Suprapubic skin (tissue), 4 donors: ENCODE results near the gene QPCT. TPM values are rescaled to one million over a fixed set of nuclear protein-coding genes. Genes with fewer than 3 reads are reported as not detected.
"Not testable (repeated sequence)": the region's sequence is repeated elsewhere in the genome, so short reads cannot be mapped to it uniquely, and the experiment has no call there.

Experiments used
- DNase-seq, 2 donors: peaks; one replicate each; pipeline ENCODE4 v3.0.0-alpha.2; 2019; ENCODE audit warnings: low spot score in 2 of 2
- H3K27ac ChIP-seq: fragments of 200-600 bp; sonication (generic); one replicate; pipeline ENCODE4 v1.5.1; 2019
- H3K27me3 ChIP-seq: fragments of 200-600 bp; sonication (generic); one replicate; pipeline ENCODE4 v1.5.1; 2019
- H3K36me3 ChIP-seq: fragments of 200-600 bp; sonication (generic); one replicate; pipeline ENCODE4 v1.5.1; 2019
- H3K4me1 ChIP-seq: fragments of 200-600 bp; sonication (generic); one replicate; pipeline ENCODE4 v1.5.1; 2019
- H3K4me3 ChIP-seq: fragments of 200-600 bp; sonication (generic); one replicate; pipeline ENCODE4 v1.5.1; 2019; ENCODE audit warnings: mild to moderate bottlenecking
- H3K9me3 ChIP-seq: fragments of 200-600 bp; sonication (generic); one replicate; pipeline ENCODE4 v1.5.1; 2019
- CTCF ChIP-seq, 2 donors: fragments of 200-600 bp in 1 of 2; fragments of 450-650 bp in 1 of 2; sonication (generic) in 1 of 2; IDR thresholded peaks; one replicate each; pipeline ENCODE4 v1.5.1; 2016 to 2019; ENCODE audit warnings: antibody characterized with exemption in 2 of 2, mild to moderate bottlenecking in 1 of 2, moderate library complexity in 1 of 2
- EP300 ChIP-seq: sonication (generic); formaldehyde crosslinking; IDR thresholded peaks from one replicate; pipeline ENCODE4 v1.6.1; 2017; ENCODE audit warnings: antibody characterized with exemption
- POLR2A ChIP-seq, 2 donors: fragments of 450-650 bp; IDR thresholded peaks; one replicate each; pipeline ENCODE4 v1.6.1; 2017; ENCODE audit warnings: antibody characterized with exemption in 2 of 2, mild to moderate bottlenecking in 2 of 2, moderate library complexity in 2 of 2
- POLR2AphosphoS5 ChIP-seq, 3 donors: sonication (generic); formaldehyde crosslinking; IDR thresholded peaks; one replicate each; pipeline ENCODE4 v1.6.1; 2017; ENCODE audit warnings: antibody characterized with exemption in 3 of 3
- WGBS: methylation state at CpG from one replicate; pipeline ENCODE4 v1.1.5; 2018; 5-methylcytosine and 5-hydroxymethylcytosine counted together
- total RNA-seq, 4 donors: library from RNA; depleted of rRNA; stranded (reverse); fragments of >200 nt; gene quantifications; one replicate each; pipeline ENCODE4 v1.1.0, GENCODE V29; 2016

QPCT gene
- total RNA-seq, 4 donors from 2014 or later = 20.7 to 75.5 (median 47.6) TPM

- H3K9me3 ChIP-seq = no peaks in the 10 kb centered on the region
- no peak for DNase-seq
- no peak overlapping the region for H3K27ac ChIP-seq
- no peaks in the 10 kb centered on the region for H3K27me3 ChIP-seq
- 95% methylated on average over 1 of the region's 1 CpG for WGBS
- no peaks in the 10 kb centered on the region for H3K36me3 ChIP-seq
- no peak for TF ChIP-seq EP300
- TF ChIP-seq POLR2AphosphoS5 (IDR thresholded peaks at IDR 0.05) = no peak
- no peak for TF ChIP-seq POLR2A (IDR thresholded peaks at IDR 0.05)
- no peak for TF ChIP-seq CTCF (IDR thresholded peaks at IDR 0.05)
- no peak overlapping the region for H3K4me3 ChIP-seq
- H3K4me1 ChIP-seq = peaks cover 5% of the 10 kb centered on the region
Observed at GRCh38 chr2:37398990-37399389, 54.6 kb downstream of the QPCT start.

GRCh38 chr2:37400041-37400440 is 55.6 kb downstream of the QPCT start:
- WGBS = 93% methylated on average over 4 of the region's 4 CpGs

GRCh38 chr2:37402636-37403035 is 58.2 kb downstream of the QPCT start:
- no peak for TF ChIP-seq CTCF (IDR thresholded peaks at IDR 0.05)
- TF ChIP-seq POLR2A (IDR thresholded peaks at IDR 0.05) = no peak
- no peak for TF ChIP-seq POLR2AphosphoS5 (IDR thresholded peaks at IDR 0.05)
- no peak for TF ChIP-seq EP300
- no peak overlapping the region for H3K4me3 ChIP-seq
- H3K27ac ChIP-seq = no peak overlapping the region
- no peaks in the 10 kb centered on the region for H3K27me3 ChIP-seq
- no peak for DNase-seq
- 90% methylated on average over 6 of the region's 6 CpGs for WGBS
- no peaks in the 10 kb centered on the region for H3K9me3 ChIP-seq
- H3K4me1 ChIP-seq = no peaks in the 10 kb centered on the region
- no peaks in the 10 kb centered on the region for H3K36me3 ChIP-seq

More at GRCh38 chr2:37400041-37400440, 55.6 kb downstream of the QPCT start:
- no peak for TF ChIP-seq CTCF (IDR thresholded peaks at IDR 0.05)
- TF ChIP-seq EP300 = no peak
- TF ChIP-seq POLR2A (IDR thresholded peaks at IDR 0.05) = no peak
- TF ChIP-seq POLR2AphosphoS5 (IDR thresholded peaks at IDR 0.05) = no peak
- Histone ChIP-seq H3K27me3 (no peaks in the 10 kb centered on the region), H3K36me3 (no peaks in the 10 kb centered on the region), H3K4me3 (no peak overlapping the region), H3K9me3 (no peaks in the 10 kb centered on the region), H3K27ac (no peak overlapping the region), H3K4me1 (peaks cover 5% of the 10 kb centered on the region)
- DNase-seq = no peak

GRCh38 chr2:37405781-37406180 is 61.4 kb downstream of the QPCT start:
- no peaks in the 10 kb centered on the region for H3K4me1 ChIP-seq
- no peak overlapping the region for H3K4me3 ChIP-seq
- no peaks in the 10 kb centered on the region for H3K9me3 ChIP-seq
- TF ChIP-seq POLR2AphosphoS5 (IDR thresholded peaks at IDR 0.05) (no peak), POLR2A (IDR thresholded peaks at IDR 0.05) (no peak), EP300 (no peak), CTCF (IDR thresholded peaks at IDR 0.05) (no peak)
- no peaks in the 10 kb centered on the region for H3K36me3 ChIP-seq
- DNase-seq = no peak
- WGBS = 89% methylated on average over 2 of the region's 2 CpGs
- H3K27ac ChIP-seq = no peak overlapping the region
- H3K27me3 ChIP-seq = no peaks in the 10 kb centered on the region

GRCh38 chr2:37412231-37412630 is 67.8 kb downstream of the QPCT start:
- Histone ChIP-seq H3K4me1 (no peaks in the 10 kb centered on the region), H3K27me3 (no peaks in the 10 kb centered on the region), H3K9me3 (no peaks in the 10 kb centered on the region), H3K4me3 (no peak overlapping the region), H3K27ac (no peak overlapping the region), H3K36me3 (no peaks in the 10 kb centered on the region)
- TF ChIP-seq EP300 (no peak), CTCF (IDR thresholded peaks at IDR 0.05) (no peak), POLR2A (IDR thresholded peaks at IDR 0.05) (no peak), POLR2AphosphoS5 (IDR thresholded peaks at IDR 0.05) (no peak)
- no peak for DNase-seq
- 88% methylated on average over 6 of the region's 6 CpGs for WGBS

GRCh38 chr2:37413911-37414469 is 69.6 kb downstream of the QPCT start:
- not testable (repeated sequence) for H3K36me3 ChIP-seq, H3K4me1 ChIP-seq, DNase-seq, H3K27ac ChIP-seq, H3K9me3 ChIP-seq, H3K4me3 ChIP-seq, H3K27me3 ChIP-seq
- WGBS = 80% methylated on average over 4 of the region's 4 CpGs
